T-helper 2 cell treated with Interferon-gamma antibody and Interleukin-4, amounts not matched to agents 100 ng/mL and 5 ng/mL, for 36 hours (primary cell): ENCODE results near the gene CYB5RL. TPM values are rescaled to one million over a fixed set of nuclear protein-coding genes. Genes with fewer than 3 reads are reported as not detected.
"Not testable (repeated sequence)": the region's sequence is repeated elsewhere in the genome, so short reads cannot be mapped to it uniquely, and the experiment has no call there.

Experiments used
- intact Hi-C: fragments of 100-400 bp; cut with micrococcal nuclease; formaldehyde crosslinking; loops from one replicate; pipeline ENCODE4 v1.15.1; 2023
- total RNA-seq: library from RNA; stranded (reverse); gene quantifications from 2 replicates; pipeline ENCODE4 v1.2.3, GENCODE V29; 2022

Gene CYB5RL
- total RNA-seq, 1 donor from 2014 or later: 11.1 TPM

GRCh38 chr1:54190526-54190925 lies 9.3 kb downstream of the CYB5RL start:
- intact Hi-C loops: no loop called here

- intact Hi-C loops: no loop called here
These were observed 11.5 kb downstream of the CYB5RL start for GRCh38 chr1:54188291-54188690.

DNA sequence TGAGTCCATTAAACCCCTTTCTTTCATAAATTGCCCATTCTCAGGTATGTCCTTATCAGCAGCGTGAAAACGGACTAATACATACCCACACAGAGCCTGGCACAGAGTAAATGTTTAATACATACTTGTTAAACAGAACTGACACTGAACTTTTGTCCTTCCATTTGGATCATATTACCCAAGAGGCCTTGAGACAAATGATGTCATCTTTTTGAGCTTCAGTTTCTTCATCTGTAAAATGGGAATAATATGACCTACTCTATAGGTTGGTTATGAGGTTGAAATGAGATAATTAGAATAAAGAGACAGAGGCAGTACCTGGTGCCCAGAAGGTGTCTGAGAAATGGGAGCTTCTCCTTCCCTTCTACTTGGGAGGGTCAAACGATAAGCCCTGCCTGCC lies 13.8 kb downstream of the CYB5RL start:
- intact Hi-C loops: no loop called here

- intact Hi-C loops: loop anchor here (5.0 kb wide), 1 partner anchor 306 kb away; no protein-coding TSS in a partner anchor
These were observed 19.0 kb downstream of the CYB5RL start for GRCh38 chr1:54180701-54181360.

DNA sequence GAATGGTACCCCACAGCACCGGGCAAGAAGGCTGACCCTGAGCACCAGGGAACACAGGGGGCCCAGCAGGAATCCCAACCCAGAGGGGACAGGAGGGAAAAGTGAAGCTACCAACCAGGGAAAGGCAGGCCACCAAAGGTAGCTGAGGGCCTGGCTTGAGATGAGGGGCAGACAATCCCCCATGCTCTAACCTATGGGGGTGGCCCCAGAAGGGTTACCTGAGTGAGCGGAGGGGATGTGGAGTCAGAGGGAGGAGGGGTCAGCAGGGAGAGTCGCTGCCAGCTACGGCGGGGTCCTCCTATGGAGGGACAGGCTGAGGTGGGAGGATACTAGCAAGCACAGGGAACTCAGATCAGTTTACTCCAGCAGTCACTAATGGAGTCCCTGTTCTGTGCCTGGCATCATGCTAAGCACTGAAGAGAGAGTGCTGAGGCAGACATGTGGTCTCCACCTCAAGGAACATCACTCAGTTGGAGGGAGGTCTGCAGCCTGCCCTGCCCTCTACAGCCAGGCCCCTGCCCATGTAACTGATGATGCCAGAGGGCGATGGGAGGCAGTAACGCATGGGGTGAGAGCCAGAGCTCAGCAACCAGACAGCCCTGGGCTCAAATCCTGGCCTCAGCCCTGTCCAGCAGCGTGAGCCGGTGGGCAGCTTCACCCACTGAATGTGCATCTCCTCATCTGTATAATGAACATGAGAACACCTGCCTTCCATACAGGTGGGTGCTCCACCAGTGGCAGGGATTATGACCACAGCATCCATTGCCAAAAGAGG lies 21.3 kb downstream of the CYB5RL start:
- intact Hi-C loops: no loop called here

DNA sequence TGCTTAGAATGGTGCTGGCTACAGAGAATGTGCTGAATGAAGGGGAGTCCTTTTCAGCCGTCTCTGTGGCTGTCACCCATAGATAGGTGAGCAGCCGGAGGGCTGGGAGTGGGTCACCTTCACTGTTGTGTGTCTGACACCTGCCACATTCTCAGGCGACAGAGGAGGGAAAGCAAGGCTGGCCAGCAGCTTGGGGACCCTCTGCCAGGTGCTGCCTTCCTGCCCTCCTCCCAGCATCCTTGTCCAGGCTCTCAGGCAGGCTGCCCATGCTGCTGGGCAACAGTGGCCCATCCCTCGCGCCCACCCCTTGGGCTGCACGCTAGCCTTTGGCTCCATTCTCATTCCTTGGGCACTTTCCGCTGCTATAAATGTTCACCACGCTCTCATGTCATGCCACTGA lies 22.1 kb downstream of the CYB5RL start:
- intact Hi-C loops: no loop called here

DNA sequence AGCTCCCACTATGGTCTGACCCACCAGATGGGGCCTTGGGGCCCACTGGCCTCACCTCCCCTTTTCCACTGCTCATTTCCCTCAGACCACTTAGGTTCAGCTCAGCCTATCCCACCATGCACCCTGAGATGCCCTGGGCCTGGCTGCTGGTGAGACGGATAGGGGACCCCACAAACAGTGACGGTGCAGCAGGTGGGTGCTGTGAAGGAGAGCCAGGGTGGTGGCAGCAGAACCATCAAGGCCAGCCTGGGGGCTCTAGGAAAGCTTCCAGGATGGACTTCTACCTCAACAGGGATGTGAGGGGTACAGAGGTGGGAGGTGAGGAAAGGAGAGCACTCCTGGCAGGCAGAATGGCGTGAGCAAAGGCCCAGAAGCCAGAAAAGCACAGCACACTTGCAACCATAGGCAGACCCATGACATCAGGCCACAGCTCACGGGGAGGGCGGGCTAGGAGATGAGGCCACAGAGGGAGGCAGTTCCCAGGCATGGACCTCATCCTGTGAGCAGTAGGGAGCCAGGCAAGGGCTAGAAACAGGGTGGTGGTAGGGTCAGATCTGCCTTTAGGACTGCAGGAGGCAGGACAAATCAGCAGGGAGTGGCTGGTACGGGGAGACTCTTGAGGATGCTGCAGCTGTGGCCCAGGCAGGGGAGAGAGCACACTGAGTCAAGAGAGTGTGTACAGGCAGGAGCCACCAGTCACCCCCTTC lies 23.1 kb downstream of the CYB5RL start:
- intact Hi-C loops: no loop called here

- intact Hi-C loops: no loop called here
These were observed 25.7 kb downstream of the CYB5RL start for GRCh38 chr1:54174106-54174505.

DNA sequence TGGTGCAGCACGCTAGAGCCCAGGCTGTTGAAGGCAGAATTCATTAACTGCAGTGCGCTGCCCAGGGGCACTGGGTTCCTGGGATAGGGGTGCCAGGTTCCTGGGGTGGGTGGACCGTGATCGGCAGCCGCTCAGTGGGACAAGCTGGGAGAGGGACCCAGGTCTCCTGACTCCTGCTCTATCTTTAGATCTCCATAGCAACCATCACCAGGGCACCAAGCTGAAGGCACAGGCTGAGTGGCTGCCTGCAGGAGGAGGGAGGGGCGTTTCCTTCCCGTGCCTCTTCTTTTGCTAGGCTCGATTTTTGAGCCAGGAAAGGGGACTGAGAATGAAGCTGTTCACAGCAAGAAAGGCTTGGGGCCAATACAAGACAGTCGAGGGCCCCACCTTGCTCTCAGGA lies 26.1 kb downstream of the CYB5RL start:
- intact Hi-C loops: no loop called here

GRCh38 chr1:54172614-54173599 lies 26.9 kb downstream of the CYB5RL start:
- intact Hi-C loops: no loop called here

DNA sequence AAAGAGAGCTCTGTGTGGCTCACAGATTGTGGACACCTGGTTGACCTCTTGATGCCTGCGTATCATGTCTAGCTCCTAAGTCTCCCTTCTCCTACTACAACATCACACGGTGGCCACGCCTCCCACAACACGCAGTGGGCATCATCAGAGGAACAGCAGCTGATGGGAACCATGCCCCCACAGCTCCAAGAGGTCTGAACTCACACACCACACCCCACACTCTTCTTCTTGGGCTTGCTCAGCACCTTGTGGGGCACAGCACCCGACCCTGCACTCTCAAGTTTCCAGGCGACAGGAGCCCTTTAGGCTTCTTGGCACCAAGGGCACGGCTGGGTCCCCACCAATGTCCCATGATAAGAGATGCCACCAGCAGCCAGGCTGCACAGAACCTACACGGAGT lies 28.2 kb downstream of the CYB5RL start:
- intact Hi-C loops: no loop called here

DNA sequence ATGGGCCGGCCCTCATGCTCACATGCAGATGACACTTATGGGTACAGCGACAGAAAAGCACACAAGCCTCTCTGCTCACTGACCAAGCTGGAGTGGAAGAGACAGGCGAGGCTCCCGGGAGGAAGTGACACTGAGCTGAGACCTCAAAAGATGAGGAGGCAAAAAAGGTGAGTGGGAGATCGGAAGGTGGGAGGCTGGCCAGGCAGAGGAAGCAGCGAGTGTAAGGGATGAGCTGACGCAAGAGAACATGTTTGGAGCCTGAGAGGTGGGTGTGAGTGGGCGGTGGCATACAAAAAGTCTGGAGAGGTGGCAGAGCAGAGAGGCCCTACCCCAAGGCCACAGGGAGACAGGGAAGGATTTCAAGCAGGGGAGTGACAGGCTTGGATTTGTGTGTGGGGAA lies 28.8 kb downstream of the CYB5RL start:
- intact Hi-C loops: no loop called here

DNA sequence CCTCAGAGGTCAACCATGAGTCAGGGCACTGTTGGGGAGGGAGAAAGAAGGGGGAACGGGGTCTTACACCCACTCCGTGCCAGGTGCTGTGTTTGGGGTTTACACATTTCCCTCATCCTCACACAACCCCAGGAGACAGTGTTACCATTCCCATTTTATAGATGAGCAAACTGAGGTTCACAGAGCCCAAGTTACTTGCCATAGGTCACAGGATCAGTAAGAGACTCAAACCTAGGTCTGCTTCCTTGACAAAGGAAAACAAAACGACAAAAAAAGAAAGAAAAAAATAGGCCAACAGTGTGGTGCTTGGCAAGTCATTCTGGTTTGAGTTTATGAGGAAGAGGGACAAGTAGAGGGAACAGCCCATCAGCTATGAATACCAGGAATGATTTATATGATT lies 30.8 kb downstream of the CYB5RL start:
- intact Hi-C loops: no loop called here

- intact Hi-C loops: no loop called here
These were observed 31.4 kb downstream of the CYB5RL start for GRCh38 chr1:54168206-54168965.

- intact Hi-C loops: no loop called here
These were observed 32.2 kb downstream of the CYB5RL start for GRCh38 chr1:54167422-54168139.

DNA sequence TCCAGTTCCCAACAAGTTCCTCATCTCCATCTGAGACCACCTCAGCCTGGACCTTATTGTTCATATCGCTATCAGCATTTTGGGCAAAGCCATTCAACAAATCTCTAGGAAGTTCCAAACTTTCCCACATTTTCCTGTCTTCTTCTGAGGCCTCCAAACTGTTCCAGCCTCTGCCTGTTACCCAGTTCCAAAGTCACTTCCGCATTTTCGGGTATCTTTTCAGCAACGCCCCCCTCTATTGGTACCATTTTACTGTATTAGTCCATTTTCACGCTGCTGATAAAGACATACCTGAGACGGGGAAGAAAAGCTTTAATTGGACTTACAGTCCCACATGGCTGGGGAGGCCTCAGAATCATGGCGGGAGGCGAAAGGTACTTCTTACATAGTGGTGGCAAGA lies 33.5 kb downstream of the CYB5RL start:
- intact Hi-C loops: not testable (repeated sequence)

- intact Hi-C loops: no loop called here
These were observed 34.7 kb downstream of the CYB5RL start for GRCh38 chr1:54165146-54165545.

DNA sequence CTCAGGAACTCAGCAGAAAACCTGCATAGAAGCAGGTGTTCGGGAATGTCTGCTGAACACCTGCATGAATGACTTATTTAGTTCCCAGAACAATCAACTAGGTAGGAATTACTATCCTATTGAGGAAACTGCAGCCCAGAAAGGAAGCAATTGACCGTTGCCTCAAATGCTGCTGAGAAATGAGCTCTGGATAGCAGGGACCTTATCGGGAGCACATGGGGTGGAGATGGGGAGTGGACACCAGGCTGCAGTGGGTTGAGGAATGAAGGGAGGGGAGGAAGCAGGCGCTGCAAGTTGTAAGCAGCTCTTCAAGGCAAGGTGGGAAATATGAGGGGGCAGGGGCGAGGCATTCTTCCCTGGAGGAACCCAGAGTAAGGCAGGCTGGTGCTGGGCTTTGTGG lies 36.3 kb downstream of the CYB5RL start:
- intact Hi-C loops: no loop called here

DNA sequence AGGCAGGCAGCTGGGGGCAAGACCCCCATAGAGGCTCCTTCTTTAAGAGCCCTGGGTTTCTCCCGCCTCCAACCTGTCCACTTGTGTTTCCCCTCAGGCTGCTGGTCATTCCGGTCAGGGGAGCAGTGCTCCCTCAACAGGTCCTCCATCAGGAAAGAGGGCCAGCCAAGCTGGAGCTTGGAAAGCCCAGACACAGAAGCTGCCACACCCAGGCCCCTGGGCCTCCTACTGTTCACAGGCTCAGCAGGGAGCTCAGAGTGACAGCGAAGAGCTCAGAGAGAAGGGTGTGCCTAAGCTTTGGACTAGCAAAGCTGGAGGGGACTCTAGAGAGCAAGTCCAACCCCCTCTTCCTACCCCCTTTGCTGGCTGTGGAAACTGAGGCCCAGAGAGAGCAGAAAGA lies 36.8 kb downstream of the CYB5RL start:
- intact Hi-C loops: no loop called here
